SK-N-SH (cell line): ENCODE data around the gene MEIS2. TPM values are rescaled to one million over a fixed set of nuclear protein-coding genes. Genes with fewer than 3 reads are reported as not detected.
A peak's percentile ranks its signal among the peaks of the same experiment; 100 is the strongest.

Experiments
- CTCF ChIA-PET: fragments of 300-600, 350-600 bp; formaldehyde crosslinking; extraction: SDS; loops from one replicate; lab custom pipeline; 2021; lab: Yijun Ruan, JAX
- POLR2A ChIA-PET: fragments of 350-600 bp; sonication (Branson Sonifier 250); formaldehyde crosslinking; extraction: SDS; loops from one replicate; lab custom pipeline; 2020; ENCODE audit warnings: antibody characterized with exemption, inconsistent platforms; lab: Yijun Ruan, JAX
- DNase-seq: peaks from one replicate; pipeline ENCODE4 v3.0.0; 2012
- H2AFZ ChIP-seq: fragments of 200-600 bp; sonication (generic); 2 replicates; pipeline ENCODE4 v1.8.1; 2016; ENCODE audit warnings: antibody characterized with exemption, mild to moderate bottlenecking, low read depth
- H3F3A ChIP-seq: fragments of 200-600 bp; sonication (generic); replicated peaks from 2 replicates; pipeline ENCODE3; 2016; ENCODE audit warnings: antibody characterized with exemption, mild to moderate bottlenecking; ENCODE audit not compliant: insufficient read depth
- H3K27ac ChIP-seq, 2 experiments: fragments of 200-500 bp in 1 of 2; fragments of 200-600 bp in 1 of 2; sonication (Bioruptor generic) in 1 of 2; sonication (generic), shearing (Covaris generic) in 1 of 2; 2 replicates each; pipeline versions ENCODE4 v1.5.1 to v1.6.1; 2014 to 2016; ENCODE audit warnings: low read depth in 2 of 2, inconsistent platforms in 1 of 2, low read length in 1 of 2, mild to moderate bottlenecking in 1 of 2, mixed read lengths in 1 of 2
- H3K27me3 ChIP-seq: fragments of 200-600 bp; sonication (generic), shearing (Covaris generic); 2 replicates; pipeline ENCODE4 v1.6.1; 2016; ENCODE audit warnings: mixed run types; ENCODE audit not compliant: insufficient read depth
- H3K36me3 ChIP-seq, 2 experiments: fragments of 200-500 bp in 1 of 2; fragments of 200-600 bp in 1 of 2; sonication (Bioruptor generic) in 1 of 2; sonication (generic) in 1 of 2; replicated peaks in 1 of 2; 2 replicates each; pipeline versions ENCODE3 to v1.5.1; 2014 to 2016; ENCODE audit warnings: low read length in 1 of 2, mild to moderate bottlenecking in 1 of 2; ENCODE audit not compliant: insufficient read depth in 2 of 2, control insufficient read depth in 1 of 2
- H3K4me1 ChIP-seq, 2 experiments: fragments of 200-500 bp in 1 of 2; fragments of 200-600 bp in 1 of 2; sonication (Bioruptor generic) in 1 of 2; sonication (generic), shearing (Covaris generic) in 1 of 2; 2 replicates each; pipeline versions ENCODE4 v1.5.1 to v1.6.1; 2014 to 2016; ENCODE audit warnings: low read depth in 1 of 2, low read length in 1 of 2, mixed run types in 1 of 2; ENCODE audit not compliant: insufficient read depth in 2 of 2, control insufficient read depth in 1 of 2
- H3K4me2 ChIP-seq: fragments of 200-600 bp; sonication (generic), shearing (Covaris generic); 2 replicates; pipeline ENCODE4 v1.6.1; 2017; ENCODE audit warnings: mixed run types
- H3K4me3 ChIP-seq, 2 experiments: fragments of 200-500 bp in 1 of 2; fragments of 200-600 bp in 1 of 2; sonication (Bioruptor generic) in 1 of 2; sonication (generic), shearing (Covaris generic) in 1 of 2; 2 replicates each; pipeline versions ENCODE4 v1.5.1 to v1.8.1; 2014 to 2016; ENCODE audit warnings: low read depth in 2 of 2, inconsistent platforms in 1 of 2, low read length in 1 of 2, mild to moderate bottlenecking in 1 of 2, mixed read lengths in 1 of 2, moderate library complexity in 1 of 2
- H3K79me2 ChIP-seq: fragments of 200-600 bp; sonication (generic); 2 replicates; pipeline ENCODE4 v1.8.1; 2017; ENCODE audit warnings: mild to moderate bottlenecking; ENCODE audit not compliant: insufficient read depth
- H3K9ac ChIP-seq: fragments of 200-600 bp; sonication (generic); 2 replicates; pipeline ENCODE4 v1.6.1; 2017; ENCODE audit warnings: mixed run types
- H3K9me2 ChIP-seq: fragments of 200-600 bp; sonication (generic); 2 replicates; pipeline ENCODE4 v1.6.1; 2017; ENCODE audit warnings: mixed run types
- H3K9me3 ChIP-seq: fragments of 200-600 bp; sonication (generic); 2 replicates; pipeline ENCODE4 v1.6.1; 2017; ENCODE audit warnings: mixed run types, mild to moderate bottlenecking, moderate library complexity
- H4K20me1 ChIP-seq: fragments of 200-600 bp; sonication (generic); 2 replicates; pipeline ENCODE4 v1.6.1; 2017; ENCODE audit warnings: mild to moderate bottlenecking, mixed run types; ENCODE audit not compliant: insufficient read depth
- CHD2 ChIP-seq: fragments of 150-350 bp; IDR thresholded peaks from 2 replicates; pipeline ENCODE4 v1.6.1; 2018; ENCODE audit warnings: low read length; ENCODE audit not compliant: partially characterized antibody
- EP300 ChIP-seq, 2 experiments: IDR thresholded peaks; 2 replicates each; pipeline versions ENCODE4 v1.4.0 to v1.6.1; 2012; ENCODE audit warnings: borderline replicate concordance in 1 of 2, low read depth in 1 of 2, low read length in 1 of 2
- EZH2phosphoT487 ChIP-seq: fragments of 200-600 bp; sonication (generic); IDR thresholded peaks from 2 replicates; pipeline ENCODE4 v1.6.1; 2017; ENCODE audit warnings: low read depth, mixed run types, mild to moderate bottlenecking, antibody characterized with exemption, moderate library complexity, borderline replicate concordance
- FOSL2 ChIP-seq: IDR thresholded peaks from 2 replicates; pipeline ENCODE4 v1.4.0; 2012; ENCODE audit warnings: low read depth, mild to moderate bottlenecking, moderate library complexity, borderline replicate concordance
- GABPA ChIP-seq: IDR thresholded peaks from 2 replicates; pipeline ENCODE4 v1.4.0; 2012; ENCODE audit warnings: low read depth, mild to moderate bottlenecking
- GATA2 ChIP-seq: sonication (generic); formaldehyde crosslinking; IDR thresholded peaks from 2 replicates; pipeline ENCODE4 v1.5.0; 2020; ENCODE audit warnings: mild to moderate bottlenecking, missing genetic modification reagents
- JUND ChIP-seq: IDR thresholded peaks from 2 replicates; pipeline ENCODE4 v1.4.0; 2012
- MEF2A ChIP-seq: IDR thresholded peaks from 2 replicates; pipeline ENCODE4 v1.4.0; 2012; ENCODE audit warnings: low read depth, borderline replicate concordance
- MXI1 ChIP-seq: IDR thresholded peaks from 2 replicates; pipeline ENCODE4 v1.6.1; 2012; ENCODE audit warnings: mild to moderate bottlenecking, low read depth, low read length, improper control_type of control experiment
- PBX3 ChIP-seq: IDR thresholded peaks from 2 replicates; pipeline ENCODE4; 2012
- RAD21 ChIP-seq: IDR thresholded peaks from 2 replicates; pipeline ENCODE4 v1.6.1; 2012; ENCODE audit warnings: mild to moderate bottlenecking, low read length
- REST ChIP-seq: IDR thresholded peaks from 2 replicates; pipeline ENCODE4 v1.6.1; 2012; ENCODE audit warnings: mild to moderate bottlenecking, low read depth, low read length, moderate library complexity
- SIN3A ChIP-seq: IDR thresholded peaks from 2 replicates; pipeline ENCODE4 v1.6.1; 2012; ENCODE audit warnings: low read depth, mild to moderate bottlenecking, low read length, moderate library complexity, borderline replicate concordance
- SMC3 ChIP-seq: IDR thresholded peaks from 2 replicates; pipeline ENCODE4 v1.6.1; 2012; ENCODE audit warnings: low read depth, low read length, improper control_type of control experiment
- TCF12 ChIP-seq: IDR thresholded peaks from 2 replicates; pipeline ENCODE4 v1.4.0; 2012
- TEAD4 ChIP-seq: IDR thresholded peaks from 2 replicates; pipeline ENCODE4 v1.4.0; 2012; ENCODE audit warnings: mild to moderate bottlenecking, borderline replicate concordance; ENCODE audit not compliant: insufficient read depth
- WGBS: methylation state at CpG from one replicate; pipeline ENCODE4 v1.1.6; 2017; ENCODE audit warnings: low lambda C conversion rate; 5-methylcytosine and 5-hydroxymethylcytosine counted together
- polyA plus RNA-seq, 3 experiments: library from polyadenylated mRNA; depleted of rRNA; stranded (reverse); fragments of >200 nt; gene quantifications; 2 replicates each; pipeline ENCODE4 v1.2.3, GENCODE V29; 2012

Gene MEIS2
- polyA plus RNA-seq, 1 of the 3 experiments (the other 2 are of a cell fraction): 146 TPM

- Histone ChIP-seq H3K79me2 (peaks cover 49% of the 10 kb centered on the region), H3K9ac (no peak overlapping the region), H3F3A (peaks cover 19% of the 10 kb centered on the region), H3K36me3 (peaks cover 71 to 84% of the 10 kb centered on the region in 2 experiments), H2AFZ (no peak overlapping the region), H3K4me1 (peaks cover 4 to 22% of the 10 kb centered on the region in 2 experiments; a peak in 3 of 4 replicates), H3K4me3 (no peak overlapping the region), H3K4me2 (no peak overlapping the region), H3K9me2 (no peaks in the 10 kb centered on the region), H3K27me3 (no peaks in the 10 kb centered on the region), H4K20me1 (peaks cover 24% of the 10 kb centered on the region), H3K9me3 (no peaks in the 10 kb centered on the region), H3K27ac (peak overlapping the region in 1 of 2 experiments; percentile 69; a peak in 2 of 4 replicates)
- ChIA-PET CTCF (no interaction called here), POLR2A (interaction anchor here (0.6 kb wide), 1 partner anchor 1764 kb away, joined by 4 read pairs; no protein-coding TSS in a partner anchor)
- WGBS: 65% methylated on average over 3 of the region's 3 CpGs
- DNase-seq: no peak
- TF ChIP-seq JUND (no peak), TEAD4 (no peak), RAD21 (no peak), GATA2 (CRISPR knock-in tag) (peak; percentile 69), SIN3A (no peak), MEF2A (no peak), TCF12 (no peak)
Observed at GRCh38 chr15:36948982-36949381, 151.4 kb downstream of the MEIS2 start.

- Histone ChIP-seq H3K9ac (no peak overlapping the region), H3K9me2 (no peaks in the 10 kb centered on the region), H3K4me2 (no peak overlapping the region), H4K20me1 (peaks cover 18% of the 10 kb centered on the region), H3K9me3 (no peaks in the 10 kb centered on the region), H3F3A (peaks cover 12% of the 10 kb centered on the region), H3K36me3 (peaks cover 76 to 91% of the 10 kb centered on the region in 2 experiments), H3K4me3 (no peak overlapping the region), H2AFZ (no peak overlapping the region), H3K79me2 (peaks cover 37% of the 10 kb centered on the region), H3K27me3 (no peaks in the 10 kb centered on the region), H3K27ac (peak overlapping the region in 1 of 2 experiments; percentile 28; a peak in 1 of 4 replicates), H3K4me1 (peaks cover 0 to 21% of the 10 kb centered on the region in 2 experiments; a peak in 2 of 4 replicates)
- ChIA-PET POLR2A (no interaction called here), CTCF (no interaction called here)
- no peak for TF ChIP-seq GABPA
- 0 out of 2 replicates have a peak, but pooled peaks have one; percentile 9 for TF ChIP-seq TCF12
- DNase-seq: no peak
- WGBS: 95% methylated on average over 4 of the region's 4 CpGs
Observed at GRCh38 chr15:36947035-36947719, 153.2 kb downstream of the MEIS2 start.

- H3K27ac ChIP-seq: peak overlapping the region in 1 of 2 experiments; percentile 30; a peak in 2 of 4 replicates
- POLR2A ChIA-PET: no interaction called here
- 98% methylated on average over 6 of the region's 6 CpGs for WGBS
- TF ChIP-seq MXI1: no peak
- TF ChIP-seq FOSL2: no peak
- no peak for TF ChIP-seq TCF12
- TF ChIP-seq PBX3: no peak
- no peak for TF ChIP-seq TEAD4
- TF ChIP-seq EP300 (IDR thresholded peaks at IDR 0.05; ENCODE audit: borderline replicate concordance in 1 of 2, low read depth in 1 of 2, low read length in 1 of 2): no peak
- no peak for TF ChIP-seq SMC3
- TF ChIP-seq CHD2: no peak
- no peak for TF ChIP-seq REST
- TF ChIP-seq EZH2phosphoT487: no peak
Observed at GRCh38 chr15:36944442-36944841, 155.9 kb downstream of the MEIS2 start.

More at GRCh38 chr15:36944442-36944841, 155.9 kb downstream of the MEIS2 start:
- Histone ChIP-seq H3K27me3 (no peaks in the 10 kb centered on the region), H3K9ac (no peak overlapping the region), H3K9me2 (no peaks in the 10 kb centered on the region), H3K79me2 (peaks cover 46% of the 10 kb centered on the region), H3K4me3 (no peak overlapping the region), H3K4me2 (no peak overlapping the region), H3F3A (peaks cover 6% of the 10 kb centered on the region), H2AFZ (no peak overlapping the region), H3K4me1 (peaks cover 0 to 27% of the 10 kb centered on the region in 2 experiments; a peak in 2 of 4 replicates), H4K20me1 (peaks cover 5% of the 10 kb centered on the region; the same call in 1 of the 2 replicates), H3K36me3 (peaks cover 84 to 100% of the 10 kb centered on the region in 2 experiments), H3K9me3 (no peaks in the 10 kb centered on the region)
- no peak for DNase-seq
- CTCF ChIA-PET: no interaction called here
